Measurements from ENCODE around the gene KAZN. TPM values are rescaled to one million over a fixed set of nuclear protein-coding genes. Genes with fewer than 3 reads are reported as not detected.

KAZN gene
- total and polyA plus RNA-seq, 11 donors, result 0.65 to 6.5 (median 2.3) TPM

GRCh38 chr1:15013767-15014166 lies 415.3 kb downstream of the KAZN start:
- 88 to 91% (median 88%) methylated on average over 8 of the region's 8 CpGs for WGBS, 4 donors
- peaks cover 0 to 8% (median 5%) of the 10 kb centered on the region in 12 donors for H3K4me1 ChIP-seq
- intact Hi-C loops (cut with DNase I), result no loop called here
- no peak for ATAC-seq
- no peak for DNase-seq
- TF ChIP-seq POLR2A (IDR thresholded peaks at IDR 0.05) (no peak), CTCF (IDR thresholded peaks at IDR 0.05) (no peak)
- no peak overlapping the region for H3K4me3 ChIP-seq
- H3K27me3 ChIP-seq, result no peaks in the 10 kb centered on the region
- no peaks in the 10 kb centered on the region for H3K36me3 ChIP-seq
- H3K9me3 ChIP-seq, result peaks cover 0 to 12% (median 0%) of the 10 kb centered on the region in 12 donors
- no peak overlapping the region for H3K27ac ChIP-seq

GRCh38 chr1:15014516-15014915 lies 416.0 kb downstream of the KAZN start:
- DNase-seq (no peak), ATAC-seq (no peak)
- Histone ChIP-seq H3K9me3 (peaks cover 0 to 9% (median 0%) of the 10 kb centered on the region in 12 donors), H3K27me3 (no peaks in the 10 kb centered on the region), H3K27ac (no peak overlapping the region), H3K4me3 (no peak overlapping the region), H3K4me1 (peaks cover 0 to 1% (median 0%) of the 10 kb centered on the region in 12 donors), H3K36me3 (no peaks in the 10 kb centered on the region)
- TF ChIP-seq CTCF (IDR thresholded peaks at IDR 0.05) (no peak), POLR2A (IDR thresholded peaks at IDR 0.05) (no peak)
- WGBS, 4 donors, result 70 to 73% (median 72%) methylated on average over 9 to 10 of the region's 10 CpGs
- intact Hi-C loops (cut with DNase I), result no loop called here

GRCh38 chr1:15016001-15016400 lies 417.5 kb downstream of the KAZN start:
- H3K4me1 ChIP-seq, result peaks cover 0 to 9% (median 5%) of the 10 kb centered on the region in 12 donors
- H3K27ac ChIP-seq, result no peak overlapping the region
- ATAC-seq (no peak), DNase-seq (peak in 1 of 5 donors; percentile 4)
- H3K9me3 ChIP-seq, result no peaks in the 10 kb centered on the region
- H3K36me3 ChIP-seq, result no peaks in the 10 kb centered on the region
- no peaks in the 10 kb centered on the region for H3K27me3 ChIP-seq
- H3K4me3 ChIP-seq, result no peak overlapping the region
- 88 to 97% (median 92%) methylated on average over 9 of the region's 9 CpGs for WGBS, 4 donors
- no peak for TF ChIP-seq POLR2A (IDR thresholded peaks at IDR 0.05)
- no peak for TF ChIP-seq CTCF (IDR thresholded peaks at IDR 0.05)
- intact Hi-C loops (cut with DNase I), result no loop called here

- 84 to 90% (median 88%) methylated on average over 10 of the region's 10 CpGs for WGBS, 4 donors
- no peaks in the 10 kb centered on the region for H3K9me3 ChIP-seq
- DNase-seq (no peak), ATAC-seq (no peak)
- H3K27ac ChIP-seq, result no peak overlapping the region
- no peaks in the 10 kb centered on the region for H3K27me3 ChIP-seq
- no peaks in the 10 kb centered on the region for H3K36me3 ChIP-seq
- peaks cover 0 to 15% (median 6%) of the 10 kb centered on the region in 12 donors for H3K4me1 ChIP-seq
- TF ChIP-seq POLR2A (IDR thresholded peaks at IDR 0.05) (no peak), CTCF (IDR thresholded peaks at IDR 0.05) (no peak)
- no peak overlapping the region for H3K4me3 ChIP-seq
- intact Hi-C loops (cut with DNase I), result no loop called here
Measured at GRCh38 chr1:15016526-15016925, 418.0 kb downstream of the KAZN start.
